Measurements from ENCODE around the gene PANK4. TPM values are rescaled to one million over a fixed set of nuclear protein-coding genes. Genes with fewer than 3 reads are reported as not detected.

Gene PANK4
- total RNA-seq, 6 donors from 2014 or later: 20.7 to 123 (median 36.9) TPM

GRCh38 chr1:2509589-2509988, 16.8 kb downstream of the PANK4 start:
- Histone ChIP-seq H3K4me1 (peaks cover 0 to 24% (median 0%) of the 10 kb centered on the region in 4 donors), H3K4me3 (no peak overlapping the region), H3K9me3 (no peaks in the 10 kb centered on the region), H3K27me3 (no peaks in the 10 kb centered on the region), H3K36me3 (peaks cover 35 to 75% (median 72%) of the 10 kb centered on the region in 4 donors), H3K27ac (no peak overlapping the region)
- peak in 1 of 2 donors; percentile 68 for DNase-seq
- ATAC-seq (ENCODE audit: low FRiP score in 2 of 2): no peak
- no peak for TF ChIP-seq POLR2AphosphoS5 (IDR thresholded peaks at IDR 0.05)
- no peak for TF ChIP-seq POLR2A (IDR thresholded peaks at IDR 0.05)
- TF ChIP-seq, protein P1, sequence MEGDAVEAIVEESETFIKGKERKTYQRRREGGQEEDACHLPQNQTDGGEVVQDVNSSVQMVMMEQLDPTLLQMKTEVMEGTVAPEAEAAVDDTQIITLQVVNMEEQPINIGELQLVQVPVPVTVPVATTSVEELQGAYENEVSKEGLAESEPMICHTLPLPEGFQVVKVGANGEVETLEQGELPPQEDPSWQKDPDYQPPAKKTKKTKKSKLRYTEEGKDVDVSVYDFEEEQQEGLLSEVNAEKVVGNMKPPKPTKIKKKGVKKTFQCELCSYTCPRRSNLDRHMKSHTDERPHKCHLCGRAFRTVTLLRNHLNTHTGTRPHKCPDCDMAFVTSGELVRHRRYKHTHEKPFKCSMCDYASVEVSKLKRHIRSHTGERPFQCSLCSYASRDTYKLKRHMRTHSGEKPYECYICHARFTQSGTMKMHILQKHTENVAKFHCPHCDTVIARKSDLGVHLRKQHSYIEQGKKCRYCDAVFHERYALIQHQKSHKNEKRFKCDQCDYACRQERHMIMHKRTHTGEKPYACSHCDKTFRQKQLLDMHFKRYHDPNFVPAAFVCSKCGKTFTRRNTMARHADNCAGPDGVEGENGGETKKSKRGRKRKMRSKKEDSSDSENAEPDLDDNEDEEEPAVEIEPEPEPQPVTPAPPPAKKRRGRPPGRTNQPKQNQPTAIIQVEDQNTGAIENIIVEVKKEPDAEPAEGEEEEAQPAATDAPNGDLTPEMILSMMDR (IDR thresholded peaks at IDR 0.05): no peak
- TF ChIP-seq EP300 (IDR thresholded peaks at IDR 0.05): no peak
- 91 to 97% methylated on average over 8 to 11 of the region's 11 CpGs for WGBS, 2 donors

DNA sequence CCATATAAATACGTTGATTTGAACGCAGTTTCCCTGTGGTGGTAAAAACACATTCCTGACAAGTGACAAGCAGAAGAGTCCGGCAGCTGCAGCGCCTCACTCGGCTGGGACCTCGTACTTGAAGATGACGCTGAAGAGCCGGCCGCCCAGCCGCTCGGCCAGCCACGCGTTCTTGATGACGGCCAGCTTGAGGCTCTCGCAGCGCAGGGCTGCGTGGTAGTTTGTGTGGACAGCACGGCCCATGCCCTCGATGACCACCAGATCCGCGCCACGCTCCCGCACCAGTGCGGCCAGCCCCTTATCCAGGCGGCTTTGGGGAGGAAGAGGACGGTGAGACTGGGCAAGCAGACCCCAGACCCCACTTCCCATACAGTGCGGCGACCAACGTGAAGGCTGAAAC, 17.6 kb downstream of the PANK4 start:
- TF ChIP-seq, protein P1 (IDR thresholded peaks at IDR 0.05): no peak
- TF ChIP-seq POLR2AphosphoS5 (IDR thresholded peaks at IDR 0.05) (no peak), POLR2A (IDR thresholded peaks at IDR 0.05) (no peak), EP300 (IDR thresholded peaks at IDR 0.05) (no peak)
- WGBS, 2 donors: 92 to 95% methylated on average over 26 to 29 of the region's 29 CpGs
- Histone ChIP-seq H3K27ac (no peak overlapping the region), H3K4me1 (peaks cover 0 to 25% (median 2%) of the 10 kb centered on the region in 4 donors), H3K36me3 (peaks cover 31 to 66% (median 64%) of the 10 kb centered on the region in 4 donors), H3K27me3 (no peaks in the 10 kb centered on the region), H3K9me3 (no peaks in the 10 kb centered on the region), H3K4me3 (no peak overlapping the region)
- ATAC-seq (ENCODE audit: low FRiP score in 2 of 2): no peak
- DNase-seq: peak in 1 of 2 donors; percentile 83

- DNase-seq: peak in 1 of 2 donors; percentile 80
- Histone ChIP-seq H3K9me3 (no peaks in the 10 kb centered on the region), H3K4me3 (no peak overlapping the region), H3K27me3 (no peaks in the 10 kb centered on the region), H3K27ac (no peak overlapping the region), H3K36me3 (peaks cover 26 to 61% (median 58%) of the 10 kb centered on the region in 4 donors), H3K4me1 (peaks cover 0 to 28% (median 2%) of the 10 kb centered on the region in 4 donors)
- no peak for TF ChIP-seq EP300 (IDR thresholded peaks at IDR 0.05)
- TF ChIP-seq POLR2A (IDR thresholded peaks at IDR 0.05): no peak
- TF ChIP-seq POLR2AphosphoS5 (IDR thresholded peaks at IDR 0.05): no peak
- TF ChIP-seq, protein P1 (IDR thresholded peaks at IDR 0.05): no peak
- 84 to 89% methylated on average over 22 to 24 of the region's 24 CpGs for WGBS, 2 donors
- no peak for ATAC-seq (ENCODE audit: low FRiP score in 2 of 2)
These were observed 18.2 kb downstream of the PANK4 start for GRCh38 chr1:2508180-2508579.

DNA sequence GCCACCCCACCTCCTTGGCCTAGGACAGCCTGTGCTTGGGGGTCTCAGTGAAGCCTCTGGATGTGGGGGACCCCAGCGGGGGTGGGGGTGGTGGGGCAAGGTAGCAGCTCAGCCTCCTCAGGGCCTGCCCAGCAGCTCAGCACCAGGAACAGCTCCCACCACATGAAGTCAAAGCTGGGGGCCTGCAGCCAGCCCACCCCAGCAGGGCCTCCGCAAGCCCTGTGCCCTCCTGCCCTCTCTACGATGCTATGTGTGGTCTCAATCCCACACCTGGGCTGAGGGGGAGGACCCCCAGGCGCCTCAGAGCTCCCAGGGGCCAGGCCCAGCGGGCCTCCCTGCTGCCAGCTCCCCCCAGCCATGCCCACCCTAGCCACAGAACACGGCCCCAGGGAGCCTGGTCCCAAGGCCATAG, 18.6 kb downstream of the PANK4 start:
- no peaks in the 10 kb centered on the region for H3K27me3 ChIP-seq
- H3K4me1 ChIP-seq: peaks cover 0 to 28% (median 2%) of the 10 kb centered on the region in 4 donors
- H3K9me3 ChIP-seq: no peaks in the 10 kb centered on the region
- peak in 1 of 2 donors; percentile 58 for DNase-seq
- TF ChIP-seq POLR2A (IDR thresholded peaks at IDR 0.05) (no peak), POLR2AphosphoS5 (IDR thresholded peaks at IDR 0.05) (no peak), EP300 (IDR thresholded peaks at IDR 0.05) (no peak)
- TF ChIP-seq, protein P1 (IDR thresholded peaks at IDR 0.05): no peak
- peaks cover 23 to 56% (median 54%) of the 10 kb centered on the region in 4 donors for H3K36me3 ChIP-seq
- no peak overlapping the region for H3K4me3 ChIP-seq
- no peak overlapping the region for H3K27ac ChIP-seq
- WGBS, 2 donors: 80 to 84% methylated on average over 1 to 6 of the region's 6 CpGs
- ATAC-seq (ENCODE audit: low FRiP score in 2 of 2): no peak
